Tibial nerve (tissue), 4 donors: Measurements from ENCODE around the gene TECPR1.

Experiments used
- EP300 ChIP-seq, 2 donors: sonication (generic); formaldehyde crosslinking; IDR thresholded peaks; one replicate each; pipeline ENCODE4 v1.6.1; 2017; ENCODE audit warnings: antibody characterized with exemption in 2 of 2, mild to moderate bottlenecking in 1 of 2
- POLR2A ChIP-seq, 2 donors: fragments of 450-650 bp; IDR thresholded peaks; one replicate each; pipeline ENCODE4 v1.6.1; 2017; ENCODE audit warnings: antibody characterized with exemption in 2 of 2, mild to moderate bottlenecking in 2 of 2, moderate library complexity in 2 of 2
- TF ChIP-seq, protein P1 (sequence below), 5 experiments: fragments of 200-600 bp in 3 of 5; fragments of 450-650 bp in 2 of 5; sonication (generic) in 3 of 5; IDR thresholded peaks; one replicate each; pipeline ENCODE4 v1.5.1; 2016 to 2019; ENCODE audit warnings: antibody characterized with exemption in 5 of 5, mild to moderate bottlenecking in 3 of 5, moderate library complexity in 2 of 5

DNA sequence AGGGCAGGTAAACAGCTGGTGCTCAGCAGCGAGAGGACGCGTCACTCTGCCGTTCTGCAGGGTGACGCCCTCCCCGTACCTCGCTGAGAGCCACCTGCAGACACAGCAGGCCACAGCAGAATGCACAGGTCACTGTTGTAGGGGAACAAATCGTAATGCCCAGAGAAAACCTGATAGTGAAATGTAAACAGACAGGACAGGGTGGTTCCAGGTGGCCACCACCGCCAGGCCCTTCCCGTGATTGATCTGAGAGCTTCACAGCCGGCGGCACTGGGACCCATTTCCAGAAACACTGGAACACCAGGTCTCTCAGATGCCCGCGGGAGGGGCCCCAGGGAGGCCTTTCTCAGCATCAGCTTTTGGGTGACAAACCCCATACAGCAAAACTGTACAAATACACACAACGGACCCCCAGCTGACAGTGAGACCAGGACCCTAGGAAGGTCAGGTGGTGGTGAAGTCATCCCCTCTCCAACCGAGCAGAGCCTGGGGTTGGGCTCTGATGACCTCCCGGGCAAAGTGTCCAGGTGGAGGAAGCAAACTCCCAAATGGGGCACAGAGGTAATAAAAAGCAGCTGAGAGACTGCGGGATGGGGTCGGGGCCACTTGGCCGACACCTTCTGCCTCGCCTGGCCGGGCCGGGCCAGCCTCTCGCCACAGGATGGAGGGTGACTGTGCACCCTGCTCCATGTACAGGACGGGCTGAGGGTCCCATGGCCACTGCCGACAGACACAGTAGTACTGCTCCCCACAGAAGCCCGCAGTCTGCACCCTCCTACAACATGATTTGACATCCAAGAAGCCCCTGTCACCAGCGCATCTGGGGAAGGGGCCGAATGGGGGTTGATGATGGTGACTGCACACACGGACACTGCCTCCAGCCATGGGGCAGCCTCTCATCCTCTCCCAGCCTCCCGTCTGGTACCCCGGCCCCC, 36.2 kb downstream of the TECPR1 start:
- TF ChIP-seq, protein P1, sequence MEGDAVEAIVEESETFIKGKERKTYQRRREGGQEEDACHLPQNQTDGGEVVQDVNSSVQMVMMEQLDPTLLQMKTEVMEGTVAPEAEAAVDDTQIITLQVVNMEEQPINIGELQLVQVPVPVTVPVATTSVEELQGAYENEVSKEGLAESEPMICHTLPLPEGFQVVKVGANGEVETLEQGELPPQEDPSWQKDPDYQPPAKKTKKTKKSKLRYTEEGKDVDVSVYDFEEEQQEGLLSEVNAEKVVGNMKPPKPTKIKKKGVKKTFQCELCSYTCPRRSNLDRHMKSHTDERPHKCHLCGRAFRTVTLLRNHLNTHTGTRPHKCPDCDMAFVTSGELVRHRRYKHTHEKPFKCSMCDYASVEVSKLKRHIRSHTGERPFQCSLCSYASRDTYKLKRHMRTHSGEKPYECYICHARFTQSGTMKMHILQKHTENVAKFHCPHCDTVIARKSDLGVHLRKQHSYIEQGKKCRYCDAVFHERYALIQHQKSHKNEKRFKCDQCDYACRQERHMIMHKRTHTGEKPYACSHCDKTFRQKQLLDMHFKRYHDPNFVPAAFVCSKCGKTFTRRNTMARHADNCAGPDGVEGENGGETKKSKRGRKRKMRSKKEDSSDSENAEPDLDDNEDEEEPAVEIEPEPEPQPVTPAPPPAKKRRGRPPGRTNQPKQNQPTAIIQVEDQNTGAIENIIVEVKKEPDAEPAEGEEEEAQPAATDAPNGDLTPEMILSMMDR (IDR thresholded peaks at IDR 0.05), result no peak
- TF ChIP-seq POLR2A (IDR thresholded peaks at IDR 0.05) (no peak), EP300 (IDR thresholded peaks at IDR 0.05) (no peak)
